MM.1S (cell line): ENCODE measurements around the gene TPM2.

Experiments
- CTCF ChIP-seq: fragments of 300-600 bp; sonication (generic); IDR thresholded peaks from 2 replicates; pipeline ENCODE4 v1.5.1; 2016; ENCODE audit warnings: antibody characterized with exemption, low read length, mixed read lengths
- EZH2 ChIP-seq: fragments of 300-600 bp; sonication (generic); optimal IDR thresholded peaks from 2 replicates; pipeline ENCODE3; 2017; ENCODE audit warnings: low read depth, mild to moderate bottlenecking, antibody characterized with exemption, low read length, mixed read lengths
- EZH2phosphoT487 ChIP-seq: fragments of 300-600 bp; sonication (generic); IDR thresholded peaks from 2 replicates; pipeline ENCODE4 v1.6.1; 2018; ENCODE audit warnings: antibody characterized with exemption, low read length

GRCh38 chr9:35719546-35719945, 29.8 kb upstream of the TPM2 start:
- TF ChIP-seq CTCF = no peak
- TF ChIP-seq EZH2phosphoT487 = no peak
- TF ChIP-seq EZH2 = no peak
